ENCODE results near the gene BID. TPM values are rescaled to one million over a fixed set of nuclear protein-coding genes. Genes with fewer than 3 reads are reported as not detected.

BID gene
- total and polyA plus RNA-seq, 2 of the 4 experiments (the other 2 are of a cell fraction): 69.5 to 240 TPM

Small RNA genes lying within 50 kb of the gene (microRNA-seq; reads per million reads assigned to microRNA genes)
- gene MIR3198-1 (ENCODE audit: insufficient read depth in 1 of 2, insufficient read length in 1 of 2, unreplicated experiment in 1 of 2): 0 reads per million in 2 experiments

Small RNA genes lying within 50 kb of the gene (small RNA-seq; reads per million reads assigned to genes)
- 0 reads per million in 5 experiments for gene MIR3198-1

Other genes with a start within 250 kb of the BID start
- under 0.01 TPM in 1 of 2 replicates, not detected in the other for gene SLC25A18, start 211.0 kb downstream of the BID start, total RNA-seq (2012; rRNA removed)
- gene SLC25A18, start 211.0 kb downstream of the BID start, polyA plus RNA-seq (2012; rRNA removed): 0.05 TPM in 1 of 2 replicates, not detected in the other
- gene ATP6V1E1, start 145.7 kb downstream of the BID start, total RNA-seq (2012; rRNA removed): 144 and 151 TPM in 2 replicates
- 123 and 148 TPM in 2 replicates for gene ATP6V1E1, start 145.7 kb downstream of the BID start, polyA plus RNA-seq (2012; rRNA removed)
- gene BCL2L13, start 135.7 kb downstream of the BID start, total RNA-seq (2012; rRNA removed): 77.5 and 86.7 TPM in 2 replicates
- 39.6 and 42.6 TPM in 2 replicates for gene BCL2L13, start 135.7 kb downstream of the BID start, polyA plus RNA-seq (2012; rRNA removed)